Measurements from ENCODE around the gene PARL. TPM values are rescaled to one million over a fixed set of nuclear protein-coding genes. Genes with fewer than 3 reads are reported as not detected.
A peak's percentile ranks its signal among the peaks of the same experiment; 100 is the strongest.

PARL gene
- total RNA-seq, 4 donors from 2014 or later, result 30.5 to 49.5 (median 41.3) TPM

- H3K4me3 ChIP-seq, result no peak overlapping the region
- TF ChIP-seq CTCF (IDR thresholded peaks at IDR 0.05 in 4 of 5, conservative IDR thresholded peaks at IDR 0.05 in 1 of 5), result no peak
- TF ChIP-seq POLR2A (IDR thresholded peaks at IDR 0.05), result no peak
- intact Hi-C loops (cut with DNase I; ENCODE audit: low total_unique reads), result no loop called here
These were observed 64.8 kb downstream of the PARL start for GRCh38 chr3:183819831-183820230.

GRCh38 chr3:183818706-183819624 lies 65.7 kb downstream of the PARL start:
- intact Hi-C loops (cut with DNase I; ENCODE audit: low total_unique reads), result no loop called here
- Histone ChIP-seq H3K4me3 (no peak overlapping the region), H3K36me3 (peaks cover 0 to 16% of the 10 kb centered on the region in 2 donors), H3K27me3 (no peaks in the 10 kb centered on the region), H3K4me1 (peaks cover 6 to 8% of the 10 kb centered on the region in 2 donors), H3K9me3 (no peaks in the 10 kb centered on the region), H3K27ac (peak overlapping the region in 2 of 4 donors; percentile 41 to 46)
- TF ChIP-seq POLR2A (IDR thresholded peaks at IDR 0.05) (no peak), CTCF (IDR thresholded peaks at IDR 0.05 in 4 of 5, conservative IDR thresholded peaks at IDR 0.05 in 1 of 5) (no peak)
- DNase-seq, result no peak
- ATAC-seq, result no peak
- in situ Hi-C loops (cut with MboI; ENCODE audit: low sequenced_read_pairs in 4 of 4), result no loop called here

More at GRCh38 chr3:183819831-183820230, 64.8 kb downstream of the PARL start:
- DNase-seq, result no peak
- Histone ChIP-seq H3K4me1 (peaks cover 14 to 16% of the 10 kb centered on the region in 2 donors), H3K27ac (no peak overlapping the region), H3K36me3 (peaks cover 0 to 15% of the 10 kb centered on the region in 2 donors), H3K27me3 (no peaks in the 10 kb centered on the region), H3K9me3 (no peaks in the 10 kb centered on the region)
- ATAC-seq, result no peak
- in situ Hi-C loops (cut with MboI; ENCODE audit: low sequenced_read_pairs in 4 of 4), result no loop called here

GRCh38 chr3:183818041-183818620 lies 66.5 kb downstream of the PARL start:
- intact Hi-C loops (cut with DNase I; ENCODE audit: low total_unique reads), result no loop called here
- in situ Hi-C loops (cut with MboI; ENCODE audit: low sequenced_read_pairs in 4 of 4), result no loop called here
- DNase-seq, result no peak
- Histone ChIP-seq H3K27me3 (no peaks in the 10 kb centered on the region), H3K4me3 (no peak overlapping the region), H3K9me3 (no peaks in the 10 kb centered on the region), H3K4me1 (peaks cover 0 to 5% of the 10 kb centered on the region in 2 donors), H3K27ac (no peak overlapping the region), H3K36me3 (peaks cover 0 to 16% of the 10 kb centered on the region in 2 donors)
- ATAC-seq, result no peak
- TF ChIP-seq CTCF (IDR thresholded peaks at IDR 0.05 in 4 of 5, conservative IDR thresholded peaks at IDR 0.05 in 1 of 5) (no peak), POLR2A (IDR thresholded peaks at IDR 0.05) (no peak)

- in situ Hi-C loops (cut with MboI; ENCODE audit: low sequenced_read_pairs in 4 of 4) (no loop called here), intact Hi-C loops (cut with DNase I; ENCODE audit: low total_unique reads) (no loop called here)
- no peak overlapping the region for H3K4me3 ChIP-seq
- no peaks in the 10 kb centered on the region for H3K27me3 ChIP-seq
- no peaks in the 10 kb centered on the region for H3K9me3 ChIP-seq
- DNase-seq (no peak), ATAC-seq (no peak)
- peaks cover 0 to 16% of the 10 kb centered on the region in 2 donors for H3K36me3 ChIP-seq
- H3K4me1 ChIP-seq, result peaks cover 0 to 5% of the 10 kb centered on the region in 2 donors
- no peak for TF ChIP-seq POLR2A (IDR thresholded peaks at IDR 0.05)
- no peak for TF ChIP-seq CTCF (IDR thresholded peaks at IDR 0.05 in 4 of 5, conservative IDR thresholded peaks at IDR 0.05 in 1 of 5)
- no peak overlapping the region for H3K27ac ChIP-seq
These were observed 67.0 kb downstream of the PARL start for GRCh38 chr3:183817639-183818038.
